Measurements from ENCODE around the gene SMARCA2.

Gene SMARCA2

DNA sequence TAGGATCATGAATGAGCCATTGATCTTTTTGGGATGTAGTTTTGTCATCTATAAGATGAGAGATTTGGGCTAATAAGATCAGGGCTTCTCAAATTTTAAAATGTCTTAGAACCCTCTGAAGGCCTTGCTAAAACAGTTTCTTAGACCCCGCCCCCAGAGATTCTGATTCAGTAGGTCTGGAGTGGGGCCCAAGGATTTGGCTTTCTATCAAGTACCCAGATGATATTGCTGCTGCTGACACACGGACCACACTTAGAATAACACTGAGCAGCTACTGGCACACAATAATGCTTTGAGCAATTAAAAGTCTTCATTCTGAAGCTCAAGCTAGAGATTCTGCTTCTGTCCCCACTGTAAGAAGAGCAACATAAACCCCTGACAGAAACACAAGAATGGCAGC lies 216.7 kb downstream of the SMARCA2 start:
- H3K4me1 ChIP-seq (ENCODE audit: insufficient read depth, low read length): no peaks in the 10 kb centered on the region
- no peaks in the 10 kb centered on the region; the same call in 1 of the 2 replicates for H3K9me3 ChIP-seq (ENCODE audit: insufficient read depth, low read depth, low read length)
- H3K4me3 ChIP-seq (ENCODE audit: low read length): no peak overlapping the region
- no peak overlapping the region for H3K9ac ChIP-seq (ENCODE audit: low read depth, low read length)
- H3K27ac ChIP-seq (ENCODE audit: low read length): no peak overlapping the region
- H3K36me3 ChIP-seq (ENCODE audit: insufficient read depth, low read depth, low read length): no peaks in the 10 kb centered on the region
- H3K27me3 ChIP-seq (ENCODE audit: insufficient read depth, low read length): no peaks in the 10 kb centered on the region

DNA sequence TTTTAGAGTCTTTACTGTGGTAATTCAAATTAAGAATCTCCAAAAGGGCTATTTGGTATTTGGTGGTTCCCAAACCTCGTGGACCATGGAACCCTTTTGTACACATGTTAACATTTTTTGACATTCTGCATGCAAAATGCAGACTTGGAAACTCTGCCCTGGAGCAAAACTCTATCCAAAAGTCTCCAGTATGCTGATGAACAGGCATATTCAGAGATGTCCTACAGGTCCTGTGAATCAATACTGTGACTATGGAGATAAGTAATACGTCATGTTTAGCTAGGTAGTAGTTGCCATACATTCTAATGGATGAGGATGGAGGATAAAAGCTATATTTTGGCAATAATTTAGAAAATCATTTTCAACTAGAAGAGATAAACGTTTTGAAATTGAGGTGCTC lies 218.1 kb downstream of the SMARCA2 start:
- no peak overlapping the region for H3K9ac ChIP-seq (ENCODE audit: low read depth, low read length)
- no peaks in the 10 kb centered on the region; the same call in 1 of the 2 replicates for H3K9me3 ChIP-seq (ENCODE audit: insufficient read depth, low read depth, low read length)
- no peaks in the 10 kb centered on the region for H3K27me3 ChIP-seq (ENCODE audit: insufficient read depth, low read length)
- no peaks in the 10 kb centered on the region for H3K36me3 ChIP-seq (ENCODE audit: insufficient read depth, low read depth, low read length)
- no peak overlapping the region for H3K4me3 ChIP-seq (ENCODE audit: low read length)
- no peak overlapping the region for H3K27ac ChIP-seq (ENCODE audit: low read length)
- H3K4me1 ChIP-seq (ENCODE audit: insufficient read depth, low read length): no peaks in the 10 kb centered on the region

DNA sequence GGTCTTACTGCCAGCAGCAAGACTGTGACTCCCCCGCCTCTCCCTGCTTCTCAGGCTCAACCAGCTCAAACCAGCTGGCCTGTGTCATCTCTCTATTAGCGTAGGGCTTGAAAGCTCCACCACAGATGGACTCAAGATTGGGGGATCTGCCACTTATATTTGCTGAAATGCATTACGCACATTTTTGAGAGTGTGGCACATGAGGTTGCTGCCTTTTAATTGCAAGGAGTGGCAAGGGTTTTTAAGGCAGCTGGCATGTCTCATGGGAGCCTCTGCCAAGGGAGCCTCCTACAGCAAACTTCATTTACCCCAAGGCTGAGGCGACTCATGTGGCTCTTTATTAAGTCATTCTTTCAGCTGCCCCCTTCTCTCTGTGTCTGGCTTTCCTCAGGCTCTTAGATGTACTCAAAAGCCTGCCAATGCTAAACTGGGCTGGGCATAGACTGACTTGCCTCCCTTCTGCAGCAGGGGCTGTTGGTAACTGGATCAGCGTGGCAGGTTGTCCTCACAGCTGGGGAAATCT lies 219.3 kb downstream of the SMARCA2 start:
- Histone ChIP-seq H3K9ac (ENCODE audit: low read depth, low read length) (no peak overlapping the region), H3K36me3 (ENCODE audit: insufficient read depth, low read depth, low read length) (no peaks in the 10 kb centered on the region), H3K4me3 (ENCODE audit: low read length) (no peak overlapping the region), H3K9me3 (ENCODE audit: insufficient read depth, low read depth, low read length) (no peaks in the 10 kb centered on the region; the same call in 1 of the 2 replicates), H3K27ac (ENCODE audit: low read length) (no peak overlapping the region), H3K27me3 (ENCODE audit: insufficient read depth, low read length) (no peaks in the 10 kb centered on the region), H3K4me1 (ENCODE audit: insufficient read depth, low read length) (no peaks in the 10 kb centered on the region)

DNA sequence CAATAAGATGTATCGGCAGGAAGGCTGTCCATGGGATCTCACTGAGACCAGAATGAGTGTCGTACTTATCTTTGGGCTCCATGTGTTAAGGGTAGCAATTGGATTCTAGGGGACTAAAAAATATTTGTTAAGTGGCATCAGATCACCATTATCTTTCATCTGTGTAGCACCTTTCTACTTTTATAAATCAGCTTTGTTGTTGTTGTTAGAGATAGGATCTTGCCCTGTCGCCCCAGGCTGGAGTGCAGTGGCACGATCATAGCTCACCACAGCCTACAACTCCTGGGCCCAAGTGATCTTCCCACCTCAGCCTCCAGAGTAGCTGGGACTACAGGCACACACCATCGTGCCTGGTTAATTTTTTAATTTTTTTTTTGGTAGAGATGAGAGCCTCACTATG lies 220.5 kb downstream of the SMARCA2 start:
- H3K4me3 ChIP-seq (ENCODE audit: low read length): no peak overlapping the region
- no peaks in the 10 kb centered on the region; the same call in 1 of the 2 replicates for H3K4me1 ChIP-seq (ENCODE audit: insufficient read depth, low read length)
- H3K9me3 ChIP-seq (ENCODE audit: insufficient read depth, low read depth, low read length): no peaks in the 10 kb centered on the region; the same call in 1 of the 2 replicates
- H3K27ac ChIP-seq (ENCODE audit: low read length): no peak overlapping the region
- no peaks in the 10 kb centered on the region for H3K27me3 ChIP-seq (ENCODE audit: insufficient read depth, low read length)
- H3K9ac ChIP-seq (ENCODE audit: low read depth, low read length): no peak overlapping the region
- no peaks in the 10 kb centered on the region for H3K36me3 ChIP-seq (ENCODE audit: insufficient read depth, low read depth, low read length)

DNA sequence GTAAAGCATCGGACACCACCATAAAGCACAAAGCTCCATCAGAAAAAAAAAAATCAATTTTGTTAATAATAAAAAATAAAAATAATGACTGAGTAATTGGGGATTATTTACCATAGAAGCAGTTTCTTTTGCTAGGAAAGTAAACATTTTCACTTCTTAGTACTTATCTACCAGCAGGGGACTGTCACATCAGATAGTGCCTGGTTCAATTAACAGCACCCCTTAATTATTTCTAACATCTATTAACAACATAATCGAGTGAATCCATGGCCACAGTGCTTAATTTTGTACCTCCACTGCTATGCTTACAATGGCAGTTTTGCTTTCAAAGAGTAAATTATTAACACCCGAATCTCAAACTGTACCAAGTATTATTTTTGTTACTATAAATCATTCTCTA lies 221.7 kb downstream of the SMARCA2 start:
- H3K4me1 ChIP-seq (ENCODE audit: insufficient read depth, low read length): no peaks in the 10 kb centered on the region; the same call in 1 of the 2 replicates
- H3K27me3 ChIP-seq (ENCODE audit: insufficient read depth, low read length): no peaks in the 10 kb centered on the region
- no peaks in the 10 kb centered on the region for H3K9me3 ChIP-seq (ENCODE audit: insufficient read depth, low read depth, low read length)
- no peak overlapping the region for H3K4me3 ChIP-seq (ENCODE audit: low read length)
- H3K9ac ChIP-seq (ENCODE audit: low read depth, low read length): no peak overlapping the region
- H3K27ac ChIP-seq (ENCODE audit: low read length): no peak overlapping the region
- H3K36me3 ChIP-seq (ENCODE audit: insufficient read depth, low read depth, low read length): no peaks in the 10 kb centered on the region

DNA sequence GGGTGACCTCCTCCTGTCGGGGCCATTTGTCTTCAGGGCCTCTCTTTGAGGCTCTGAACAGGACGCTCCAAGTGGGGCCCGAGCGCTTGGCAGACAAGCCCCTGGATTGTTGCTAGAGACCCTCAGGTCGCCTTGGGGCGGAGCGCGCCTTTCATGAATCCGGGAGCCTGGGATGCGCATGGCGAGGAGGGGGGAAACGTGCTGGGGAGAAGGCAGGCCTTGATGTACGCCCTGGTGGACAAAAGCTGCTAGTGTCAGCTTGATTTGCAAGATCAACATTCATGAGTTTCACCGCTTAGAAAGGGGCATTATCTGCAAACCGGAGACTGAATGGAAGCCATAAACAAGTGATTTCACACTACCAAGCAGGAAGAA lies 226.3 kb downstream of the SMARCA2 start:
- peak overlapping the region; percentile 70 for H3K27ac ChIP-seq (ENCODE audit: low read length)
- H3K4me1 ChIP-seq (ENCODE audit: insufficient read depth, low read length): peaks cover 9% of the 10 kb centered on the region; the same call in 1 of the 2 replicates
- H3K4me3 ChIP-seq (ENCODE audit: low read length): peak overlapping the region; percentile 74
- peaks cover 6% of the 10 kb centered on the region for H3K9me3 ChIP-seq (ENCODE audit: insufficient read depth, low read depth, low read length)
- H3K36me3 ChIP-seq (ENCODE audit: insufficient read depth, low read depth, low read length): no peaks in the 10 kb centered on the region
- no peaks in the 10 kb centered on the region for H3K27me3 ChIP-seq (ENCODE audit: insufficient read depth, low read length)
- peak overlapping the region; percentile 90 for H3K9ac ChIP-seq (ENCODE audit: low read depth, low read length)

DNA sequence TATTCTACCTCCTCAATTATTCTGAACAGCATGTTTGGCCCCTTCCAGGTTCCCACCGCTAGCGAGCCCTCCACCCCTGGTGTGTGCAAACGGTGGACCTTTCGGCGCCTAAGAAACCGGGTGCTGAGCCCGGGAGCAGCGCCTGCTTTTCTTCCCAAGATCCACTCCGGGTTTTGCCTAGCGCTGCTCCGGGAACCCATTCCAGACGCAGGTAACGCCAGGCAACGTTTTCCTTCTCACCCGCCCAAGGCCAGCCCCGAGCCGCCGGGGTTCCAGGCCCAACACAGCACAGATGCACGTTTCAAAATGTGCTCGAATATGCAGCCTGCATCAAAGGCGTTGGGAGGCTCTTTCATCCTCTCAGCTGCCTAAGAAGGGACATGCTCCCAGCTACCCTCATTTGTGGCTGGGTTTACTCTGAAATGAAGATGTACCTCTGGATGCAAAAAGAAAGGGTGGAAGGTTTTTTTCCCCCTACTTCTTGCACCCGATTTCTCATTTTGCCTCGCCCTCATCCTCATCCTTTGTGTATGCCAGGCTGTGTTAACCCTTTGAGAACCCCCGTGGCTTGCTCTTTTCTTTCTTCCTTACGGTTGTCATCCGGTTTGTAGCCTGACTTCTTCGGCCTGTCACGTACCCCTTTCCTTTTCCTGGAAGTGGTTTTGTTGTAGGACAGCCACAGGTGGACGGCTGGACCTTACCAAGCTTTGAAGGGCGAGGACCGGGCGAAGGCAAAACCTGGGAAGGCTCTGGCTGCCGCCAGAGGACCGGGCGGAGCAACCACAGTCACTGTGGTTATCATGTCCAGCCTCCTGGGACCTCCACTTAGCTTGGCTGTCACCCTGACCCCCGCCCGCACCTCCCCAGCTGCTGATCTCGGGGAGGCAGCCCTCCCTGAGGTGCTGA lies 226.9 kb downstream of the SMARCA2 start:
- Histone ChIP-seq H3K27ac (ENCODE audit: low read length) (peak overlapping the region; percentile 70), H3K9me3 (ENCODE audit: insufficient read depth, low read depth, low read length) (peaks cover 6% of the 10 kb centered on the region)

DNA sequence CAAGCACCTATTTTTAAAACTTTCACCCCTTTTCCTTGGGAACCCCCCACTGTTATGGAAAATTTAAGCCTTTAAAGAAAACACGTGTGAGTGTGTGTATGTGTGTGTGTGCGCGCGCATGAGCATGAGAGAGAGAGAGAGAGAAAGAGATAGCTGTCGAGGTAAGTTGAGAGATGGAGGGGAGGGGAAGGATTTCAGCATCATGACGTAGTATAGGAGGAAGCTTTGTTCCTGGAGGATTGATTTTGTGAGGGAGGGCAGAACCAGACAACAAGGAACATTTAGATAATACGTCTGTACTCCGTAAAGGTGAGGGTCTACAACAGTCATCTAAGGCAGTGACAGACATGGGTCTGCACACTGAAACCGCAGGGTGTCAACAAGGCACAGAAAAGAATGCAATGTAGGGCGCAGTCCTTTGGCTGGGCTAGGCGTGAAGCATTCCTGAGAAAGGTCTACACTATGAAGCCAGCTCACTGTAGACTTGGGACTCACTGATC lies 227.7 kb downstream of the SMARCA2 start:
- peaks cover 6% of the 10 kb centered on the region for H3K9me3 ChIP-seq (ENCODE audit: insufficient read depth, low read depth, low read length)
- H3K27ac ChIP-seq (ENCODE audit: low read length): peak overlapping the region; percentile 70
- peak overlapping the region; percentile 90; the same call in 1 of the 2 replicates for H3K9ac ChIP-seq (ENCODE audit: low read depth, low read length)
- no peaks in the 10 kb centered on the region for H3K36me3 ChIP-seq (ENCODE audit: insufficient read depth, low read depth, low read length)
- peaks cover 9% of the 10 kb centered on the region; the same call in 1 of the 2 replicates for H3K4me1 ChIP-seq (ENCODE audit: insufficient read depth, low read length)
- peak overlapping the region; percentile 74 for H3K4me3 ChIP-seq (ENCODE audit: low read length)
- H3K27me3 ChIP-seq (ENCODE audit: insufficient read depth, low read length): no peaks in the 10 kb centered on the region

More for the DNA sequence above, 226.9 kb downstream of the SMARCA2 start:
- Histone ChIP-seq H3K36me3 (ENCODE audit: insufficient read depth, low read depth, low read length) (no peaks in the 10 kb centered on the region), H3K9ac (ENCODE audit: low read depth, low read length) (peak overlapping the region; percentile 90), H3K27me3 (ENCODE audit: insufficient read depth, low read length) (no peaks in the 10 kb centered on the region), H3K4me1 (ENCODE audit: insufficient read depth, low read length) (peaks cover 9% of the 10 kb centered on the region; the same call in 1 of the 2 replicates), H3K4me3 (ENCODE audit: low read length) (peak overlapping the region; percentile 74)

All from iPS-20b (cell line).